ENCODE results near the gene EEF2.
"Not testable (repeated sequence)": the region's sequence is repeated elsewhere in the genome, so short reads cannot be mapped to it uniquely, and the experiment has no call there.

Gene EEF2

GRCh38 chr19:3967983-3968382 lies 17.3 kb downstream of the EEF2 start:
- DNase-seq, result not testable (repeated sequence)

- no peak for DNase-seq
Measured at GRCh38 chr19:3966051-3967017, 18.9 kb downstream of the EEF2 start.

GRCh38 chr19:3964256-3965194 lies 20.7 kb downstream of the EEF2 start:
- DNase-seq, result no peak

- DNase-seq, result no peak
Measured at GRCh38 chr19:3963458-3964255, 21.6 kb downstream of the EEF2 start.

- DNase-seq, result no peak
Measured at GRCh38 chr19:3961007-3961406, 24.3 kb downstream of the EEF2 start.

- DNase-seq, result no peak
Measured at GRCh38 chr19:3959766-3960131, 25.5 kb downstream of the EEF2 start.

GRCh38 chr19:3958836-3959765 lies 26.2 kb downstream of the EEF2 start:
- DNase-seq, result no peak

GRCh38 chr19:3955688-3956087 lies 29.6 kb downstream of the EEF2 start:
- DNase-seq, result no peak

- not testable (repeated sequence) for DNase-seq
Measured at GRCh38 chr19:3955276-3955675, 30.0 kb downstream of the EEF2 start.

- no peak for DNase-seq
Measured at GRCh38 chr19:3954107-3954506, 31.2 kb downstream of the EEF2 start.

- DNase-seq, result not testable (repeated sequence)
Measured at GRCh38 chr19:3952755-3953276, 32.4 kb downstream of the EEF2 start.

- no peak for DNase-seq
Measured at GRCh38 chr19:3950871-3951861, 34.1 kb downstream of the EEF2 start.

GRCh38 chr19:3949997-3950859 lies 35.0 kb downstream of the EEF2 start:
- DNase-seq, result no peak

- DNase-seq, result no peak
Measured at GRCh38 chr19:3949294-3949693, 36.0 kb downstream of the EEF2 start.

- not testable (repeated sequence) for DNase-seq
Measured at GRCh38 chr19:3947316-3947933, 37.8 kb downstream of the EEF2 start.

GRCh38 chr19:3945838-3946237 lies 39.4 kb downstream of the EEF2 start:
- DNase-seq, result no peak

- no peak for DNase-seq
Measured at GRCh38 chr19:3944018-3944721, 41.1 kb downstream of the EEF2 start.
